Measurements from ENCODE around the gene SPOCK3.
"Not testable (repeated sequence)": the region's sequence is repeated elsewhere in the genome, so short reads cannot be mapped to it uniquely, and the experiment has no call there.

DNA sequence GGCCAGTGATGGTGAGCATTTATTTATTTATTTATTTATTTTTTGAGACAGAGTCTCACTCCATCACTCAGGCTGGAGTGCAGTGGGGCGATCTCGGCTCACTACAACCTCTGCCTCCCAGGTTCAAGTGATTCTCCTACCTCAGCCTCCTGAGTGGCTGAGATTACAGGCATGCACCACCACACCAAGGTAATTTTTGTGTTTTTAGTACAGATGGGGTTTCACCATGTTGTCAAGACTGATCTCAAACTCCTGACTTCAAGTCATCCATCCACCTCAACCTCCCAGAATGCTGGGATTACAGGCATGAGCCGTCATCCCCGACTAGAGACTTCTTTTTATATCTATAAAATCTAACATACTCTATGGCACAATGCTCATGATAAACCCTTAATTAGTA is 495.1 kb downstream of the SPOCK3 start:
- TF ChIP-seq, protein P1, sequence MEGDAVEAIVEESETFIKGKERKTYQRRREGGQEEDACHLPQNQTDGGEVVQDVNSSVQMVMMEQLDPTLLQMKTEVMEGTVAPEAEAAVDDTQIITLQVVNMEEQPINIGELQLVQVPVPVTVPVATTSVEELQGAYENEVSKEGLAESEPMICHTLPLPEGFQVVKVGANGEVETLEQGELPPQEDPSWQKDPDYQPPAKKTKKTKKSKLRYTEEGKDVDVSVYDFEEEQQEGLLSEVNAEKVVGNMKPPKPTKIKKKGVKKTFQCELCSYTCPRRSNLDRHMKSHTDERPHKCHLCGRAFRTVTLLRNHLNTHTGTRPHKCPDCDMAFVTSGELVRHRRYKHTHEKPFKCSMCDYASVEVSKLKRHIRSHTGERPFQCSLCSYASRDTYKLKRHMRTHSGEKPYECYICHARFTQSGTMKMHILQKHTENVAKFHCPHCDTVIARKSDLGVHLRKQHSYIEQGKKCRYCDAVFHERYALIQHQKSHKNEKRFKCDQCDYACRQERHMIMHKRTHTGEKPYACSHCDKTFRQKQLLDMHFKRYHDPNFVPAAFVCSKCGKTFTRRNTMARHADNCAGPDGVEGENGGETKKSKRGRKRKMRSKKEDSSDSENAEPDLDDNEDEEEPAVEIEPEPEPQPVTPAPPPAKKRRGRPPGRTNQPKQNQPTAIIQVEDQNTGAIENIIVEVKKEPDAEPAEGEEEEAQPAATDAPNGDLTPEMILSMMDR (conservative IDR thresholded peaks at IDR 0.05; ENCODE audit: low read depth, low read length): not testable (repeated sequence)
- not testable (repeated sequence) for TF ChIP-seq EZH2 (IDR thresholded peaks at IDR 0.05; ENCODE audit: borderline replicate concordance, low read depth, low read length, poor library complexity, severe bottlenecking)
